Endothelial cell (in vitro differentiated cells): ENCODE data around the gene RAB6B. TPM values are rescaled to one million over a fixed set of nuclear protein-coding genes. Genes with fewer than 3 reads are reported as not detected.

ENCODE experiments used
- DNase-seq: peaks from one replicate; pipeline ENCODE4 v3.0.0; 2021; ENCODE audit warnings: low spot score
- H3K27ac Mint-ChIP-seq: one replicate; pipeline ENCODE4 v1.8.0; 2021; ENCODE audit warnings: mixed read lengths, inconsistent platforms; ENCODE audit not compliant: unreplicated experiment
- H3K27me3 Mint-ChIP-seq: one replicate; pipeline ENCODE4 v1.8.0; 2021; ENCODE audit warnings: mild to moderate bottlenecking, moderate library complexity, mixed read lengths, inconsistent platforms; ENCODE audit not compliant: unreplicated experiment
- H3K36me3 Mint-ChIP-seq: one replicate; pipeline ENCODE4 v1.8.0; 2021; ENCODE audit warnings: mild to moderate bottlenecking, low read depth, mixed read lengths, inconsistent platforms; ENCODE audit not compliant: unreplicated experiment
- H3K4me1 Mint-ChIP-seq: one replicate; pipeline ENCODE4 v1.8.0; 2021; ENCODE audit warnings: mild to moderate bottlenecking, mixed read lengths, inconsistent platforms; ENCODE audit not compliant: unreplicated experiment
- H3K4me3 Mint-ChIP-seq: one replicate; pipeline ENCODE4 v1.8.0; 2021; ENCODE audit warnings: mild to moderate bottlenecking, mixed read lengths, inconsistent platforms; ENCODE audit not compliant: unreplicated experiment
- H3K9me3 Mint-ChIP-seq: one replicate; pipeline ENCODE4 v1.8.0; 2021; ENCODE audit warnings: mixed read lengths, inconsistent platforms; ENCODE audit not compliant: unreplicated experiment
- total RNA-seq: library from RNA; stranded (reverse); fragmentation: NEBNext Ultra II Directional; extraction: Animal tissue kit (Norgen Biotek cat#: 25700); gene quantifications from one replicate; pipeline ENCODE4 v1.2.1, GENCODE V29; 2021; ENCODE audit not compliant: unreplicated experiment
- TF ChIP-seq, protein P1 (sequence below): fragments of 200-600 bp; sonication (generic); IDR thresholded peaks from one replicate; pipeline ENCODE4 v1.5.0; 2021; ENCODE audit warnings: antibody characterized with exemption; ENCODE audit not compliant: unreplicated experiment

The RAB6B gene
- total RNA-seq, 1 donor from 2014 or later, result 3.9 TPM

GRCh38 chr3:133815386-133815785, 80.3 kb downstream of the RAB6B start:
- Mint-ChIP-seq H3K4me1 (no peaks in the 10 kb centered on the region), H3K36me3 (peaks cover 5% of the 10 kb centered on the region), H3K9me3 (no peaks in the 10 kb centered on the region), H3K4me3 (no peak overlapping the region), H3K27me3 (peaks cover 2% of the 10 kb centered on the region), H3K27ac (no peak overlapping the region)
- no peak for DNase-seq
- TF ChIP-seq, protein P1, sequence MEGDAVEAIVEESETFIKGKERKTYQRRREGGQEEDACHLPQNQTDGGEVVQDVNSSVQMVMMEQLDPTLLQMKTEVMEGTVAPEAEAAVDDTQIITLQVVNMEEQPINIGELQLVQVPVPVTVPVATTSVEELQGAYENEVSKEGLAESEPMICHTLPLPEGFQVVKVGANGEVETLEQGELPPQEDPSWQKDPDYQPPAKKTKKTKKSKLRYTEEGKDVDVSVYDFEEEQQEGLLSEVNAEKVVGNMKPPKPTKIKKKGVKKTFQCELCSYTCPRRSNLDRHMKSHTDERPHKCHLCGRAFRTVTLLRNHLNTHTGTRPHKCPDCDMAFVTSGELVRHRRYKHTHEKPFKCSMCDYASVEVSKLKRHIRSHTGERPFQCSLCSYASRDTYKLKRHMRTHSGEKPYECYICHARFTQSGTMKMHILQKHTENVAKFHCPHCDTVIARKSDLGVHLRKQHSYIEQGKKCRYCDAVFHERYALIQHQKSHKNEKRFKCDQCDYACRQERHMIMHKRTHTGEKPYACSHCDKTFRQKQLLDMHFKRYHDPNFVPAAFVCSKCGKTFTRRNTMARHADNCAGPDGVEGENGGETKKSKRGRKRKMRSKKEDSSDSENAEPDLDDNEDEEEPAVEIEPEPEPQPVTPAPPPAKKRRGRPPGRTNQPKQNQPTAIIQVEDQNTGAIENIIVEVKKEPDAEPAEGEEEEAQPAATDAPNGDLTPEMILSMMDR, result no peak

GRCh38 chr3:133812872-133813271, 82.8 kb downstream of the RAB6B start:
- H3K36me3 Mint-ChIP-seq, result no peaks in the 10 kb centered on the region
- H3K4me1 Mint-ChIP-seq, result no peaks in the 10 kb centered on the region
- peaks cover 2% of the 10 kb centered on the region for H3K27me3 Mint-ChIP-seq
- DNase-seq, result no peak
- no peak overlapping the region for H3K4me3 Mint-ChIP-seq
- TF ChIP-seq, protein P1, result no peak
- no peak overlapping the region for H3K27ac Mint-ChIP-seq
- H3K9me3 Mint-ChIP-seq, result no peaks in the 10 kb centered on the region

DNA sequence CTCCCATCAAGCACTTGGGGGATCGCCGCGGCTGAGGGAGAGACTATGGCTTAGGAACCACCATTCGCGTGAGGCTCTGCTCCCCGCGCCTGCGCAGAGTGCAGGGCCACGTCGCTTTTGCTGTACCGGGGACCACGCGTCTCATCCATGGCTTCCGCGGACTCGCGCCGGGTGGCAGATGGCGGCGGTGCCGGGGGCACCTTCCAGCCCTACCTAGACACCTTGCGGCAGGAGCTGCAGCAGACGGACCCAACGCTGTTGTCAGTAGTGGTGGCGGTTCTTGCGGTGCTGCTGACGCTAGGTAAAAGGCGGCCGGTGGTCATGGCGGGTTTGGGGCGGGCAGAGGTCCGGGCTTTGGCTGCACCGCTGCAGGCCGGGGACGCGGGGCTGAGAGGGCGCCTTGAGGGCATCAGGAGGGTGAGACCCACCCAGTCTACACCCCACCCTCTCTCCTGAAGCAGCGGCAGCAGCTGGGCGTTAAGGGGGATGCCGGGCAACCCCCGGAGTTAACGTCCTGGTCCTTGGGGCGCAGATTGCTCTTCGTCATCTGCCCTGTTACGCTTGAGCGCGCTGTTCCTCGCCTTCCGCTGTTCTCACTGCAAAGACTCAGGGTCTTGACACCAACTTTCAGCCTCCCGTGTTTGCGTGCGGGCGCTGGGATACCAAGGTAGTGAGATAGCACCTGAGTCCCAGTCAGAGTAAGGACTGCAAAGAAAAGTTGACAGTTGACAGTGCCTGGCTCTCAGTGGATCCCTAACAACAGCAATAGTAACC, 89.8 kb downstream of the RAB6B start, which contains the start of gene SRPRB:
Gene SRPRB, plus strand, starts transcription at position 114 of the 774 bp plus-strand sequence. Its CDS starts 34 bp downstream, at position 148.
- no peaks in the 10 kb centered on the region for H3K9me3 Mint-ChIP-seq
- peak within 1 kb of the TSS; percentile 99 for H3K4me3 Mint-ChIP-seq
- peak; percentile 92 for DNase-seq
- peaks cover 6% of the 10 kb centered on the region for H3K4me1 Mint-ChIP-seq
- no peaks in the 10 kb centered on the region for H3K36me3 Mint-ChIP-seq
- TF ChIP-seq, protein P1, result no peak
- H3K27ac Mint-ChIP-seq, result peak within 1 kb of the TSS; percentile 36
- H3K27me3 Mint-ChIP-seq, result peaks cover 3% of the 10 kb centered on the region

GRCh38 chr3:133805384-133805701, 90.3 kb downstream of the RAB6B start:
- TF ChIP-seq, protein P1, result no peak
- no peaks in the 10 kb centered on the region for H3K36me3 Mint-ChIP-seq
- DNase-seq, result no peak
- H3K4me3 Mint-ChIP-seq, result peak overlapping the region; percentile 99
- no peaks in the 10 kb centered on the region for H3K9me3 Mint-ChIP-seq
- H3K27me3 Mint-ChIP-seq, result peaks cover 3% of the 10 kb centered on the region
- H3K27ac Mint-ChIP-seq, result peak overlapping the region; percentile 31
- peaks cover 6% of the 10 kb centered on the region for H3K4me1 Mint-ChIP-seq

GRCh38 chr3:133804896-133805295, 90.8 kb downstream of the RAB6B start:
- Mint-ChIP-seq H3K4me1 (peaks cover 6% of the 10 kb centered on the region), H3K9me3 (no peaks in the 10 kb centered on the region), H3K4me3 (peak overlapping the region; percentile 99), H3K27me3 (peaks cover 3% of the 10 kb centered on the region), H3K27ac (peak overlapping the region; percentile 31), H3K36me3 (no peaks in the 10 kb centered on the region)
- TF ChIP-seq, protein P1, result no peak
- no peak for DNase-seq
